OCI-LY7 (cell line): Measurements from ENCODE around the gene MED15.

Source experiments
- EZH2phosphoT487 ChIP-seq: fragments of 200-600 bp; sonication (generic); IDR thresholded peaks from 2 replicates; pipeline ENCODE4 v1.6.1; 2018; ENCODE audit warnings: low read depth, borderline replicate concordance, mild to moderate bottlenecking, mixed run types, antibody characterized with exemption, low read length, moderate library complexity, mixed read lengths
- TF ChIP-seq, protein P1 (sequence below): fragments of 200-600 bp; sonication (generic); conservative IDR thresholded peaks from 2 replicates; pipeline ENCODE4 v1.5.1; 2014; ENCODE audit warnings: mild to moderate bottlenecking, antibody characterized with exemption, low read length, moderate library complexity, mixed read lengths

DNA sequence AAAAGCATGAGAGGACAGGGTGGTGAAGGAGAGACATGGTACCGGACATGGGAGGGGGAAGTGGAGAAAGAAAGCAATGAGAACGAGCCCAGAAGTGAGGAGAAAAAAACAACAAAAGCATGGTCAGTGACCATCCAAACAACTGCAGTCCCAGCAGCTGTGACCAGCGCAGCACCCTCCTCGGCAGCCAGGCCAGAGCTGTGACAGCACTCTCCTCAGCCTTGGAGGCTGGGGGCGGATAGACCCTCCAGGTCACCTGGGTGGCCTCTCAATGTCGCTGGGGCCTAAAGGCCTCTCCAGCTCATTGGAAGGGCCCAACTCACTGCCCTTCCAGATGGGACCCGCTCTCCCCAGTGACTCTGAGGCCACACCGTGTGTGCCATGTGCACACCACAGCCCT, 103.3 kb downstream of the MED15 start:
- TF ChIP-seq, protein P1, sequence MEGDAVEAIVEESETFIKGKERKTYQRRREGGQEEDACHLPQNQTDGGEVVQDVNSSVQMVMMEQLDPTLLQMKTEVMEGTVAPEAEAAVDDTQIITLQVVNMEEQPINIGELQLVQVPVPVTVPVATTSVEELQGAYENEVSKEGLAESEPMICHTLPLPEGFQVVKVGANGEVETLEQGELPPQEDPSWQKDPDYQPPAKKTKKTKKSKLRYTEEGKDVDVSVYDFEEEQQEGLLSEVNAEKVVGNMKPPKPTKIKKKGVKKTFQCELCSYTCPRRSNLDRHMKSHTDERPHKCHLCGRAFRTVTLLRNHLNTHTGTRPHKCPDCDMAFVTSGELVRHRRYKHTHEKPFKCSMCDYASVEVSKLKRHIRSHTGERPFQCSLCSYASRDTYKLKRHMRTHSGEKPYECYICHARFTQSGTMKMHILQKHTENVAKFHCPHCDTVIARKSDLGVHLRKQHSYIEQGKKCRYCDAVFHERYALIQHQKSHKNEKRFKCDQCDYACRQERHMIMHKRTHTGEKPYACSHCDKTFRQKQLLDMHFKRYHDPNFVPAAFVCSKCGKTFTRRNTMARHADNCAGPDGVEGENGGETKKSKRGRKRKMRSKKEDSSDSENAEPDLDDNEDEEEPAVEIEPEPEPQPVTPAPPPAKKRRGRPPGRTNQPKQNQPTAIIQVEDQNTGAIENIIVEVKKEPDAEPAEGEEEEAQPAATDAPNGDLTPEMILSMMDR, result no peak
- no peak for TF ChIP-seq EZH2phosphoT487
